Measurements from ENCODE around the gene ZNF562.
A peak's percentile ranks its signal among the peaks of the same experiment; 100 is the strongest.

Gene ZNF562

GRCh38 chr19:9641810-9642209, 33.1 kb downstream of the ZNF562 start:
- no peak for DNase-seq

GRCh38 chr19:9640956-9641355, 33.9 kb downstream of the ZNF562 start:
- no peak for DNase-seq

DNA sequence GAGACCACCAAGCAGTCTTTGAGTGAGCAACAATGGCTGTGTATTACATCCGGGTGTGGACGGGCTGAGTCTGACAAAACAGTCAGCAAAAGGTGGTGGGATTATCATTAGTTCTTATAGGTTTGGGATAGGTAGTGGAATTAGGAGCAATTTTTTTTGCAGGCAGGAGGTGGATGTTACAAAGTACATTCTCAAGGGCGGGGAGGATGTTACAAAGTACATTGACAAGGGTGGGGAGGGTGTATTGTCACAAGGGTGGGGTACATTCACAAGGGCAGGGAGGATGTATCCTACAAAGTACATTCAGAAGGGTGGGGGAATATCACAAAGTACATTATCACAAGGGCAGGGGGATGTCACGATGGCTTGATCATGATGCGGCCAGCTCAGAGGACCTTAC, 38.9 kb downstream of the ZNF562 start:
- DNase-seq, result no peak

DNA sequence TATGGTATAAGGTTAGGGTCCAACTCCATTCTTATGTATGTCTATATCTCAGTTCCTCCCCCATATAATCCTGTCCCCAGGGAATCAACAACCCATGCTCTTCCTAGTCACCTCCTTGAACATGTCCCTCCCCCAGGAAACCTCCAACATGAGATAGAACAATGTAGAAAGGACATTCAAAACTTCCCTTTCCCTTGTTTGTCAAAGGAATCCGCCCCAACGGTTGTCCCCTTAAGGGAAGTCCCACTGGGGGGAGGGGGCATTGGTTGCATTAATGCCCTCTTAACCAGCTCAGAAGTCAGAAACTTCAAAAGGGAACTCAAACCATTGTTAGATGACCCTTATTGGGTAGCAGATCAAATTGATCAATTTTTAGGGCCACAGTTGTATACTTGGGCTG, 47.0 kb downstream of the ZNF562 start:
- no peak for DNase-seq

DNA sequence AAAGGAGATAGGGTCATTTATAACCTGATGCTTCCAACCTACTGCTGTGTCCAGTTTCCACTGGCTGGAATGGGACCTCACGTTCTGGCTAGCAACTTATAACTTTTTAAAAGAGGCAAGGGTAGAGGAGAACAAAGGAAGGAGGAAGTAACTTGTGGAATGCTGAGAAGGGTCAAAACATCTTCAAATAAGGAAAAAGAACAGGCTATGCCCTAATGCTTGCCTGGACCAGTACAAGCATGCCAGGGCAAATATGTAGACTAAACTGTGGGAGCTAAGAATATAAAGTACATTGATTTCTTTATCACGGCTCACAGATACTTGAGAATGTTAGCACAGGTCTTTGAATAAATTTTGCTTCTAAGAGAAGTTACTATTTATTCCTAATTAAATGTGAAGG, 52.4 kb downstream of the ZNF562 start:
- DNase-seq, result no peak

DNA sequence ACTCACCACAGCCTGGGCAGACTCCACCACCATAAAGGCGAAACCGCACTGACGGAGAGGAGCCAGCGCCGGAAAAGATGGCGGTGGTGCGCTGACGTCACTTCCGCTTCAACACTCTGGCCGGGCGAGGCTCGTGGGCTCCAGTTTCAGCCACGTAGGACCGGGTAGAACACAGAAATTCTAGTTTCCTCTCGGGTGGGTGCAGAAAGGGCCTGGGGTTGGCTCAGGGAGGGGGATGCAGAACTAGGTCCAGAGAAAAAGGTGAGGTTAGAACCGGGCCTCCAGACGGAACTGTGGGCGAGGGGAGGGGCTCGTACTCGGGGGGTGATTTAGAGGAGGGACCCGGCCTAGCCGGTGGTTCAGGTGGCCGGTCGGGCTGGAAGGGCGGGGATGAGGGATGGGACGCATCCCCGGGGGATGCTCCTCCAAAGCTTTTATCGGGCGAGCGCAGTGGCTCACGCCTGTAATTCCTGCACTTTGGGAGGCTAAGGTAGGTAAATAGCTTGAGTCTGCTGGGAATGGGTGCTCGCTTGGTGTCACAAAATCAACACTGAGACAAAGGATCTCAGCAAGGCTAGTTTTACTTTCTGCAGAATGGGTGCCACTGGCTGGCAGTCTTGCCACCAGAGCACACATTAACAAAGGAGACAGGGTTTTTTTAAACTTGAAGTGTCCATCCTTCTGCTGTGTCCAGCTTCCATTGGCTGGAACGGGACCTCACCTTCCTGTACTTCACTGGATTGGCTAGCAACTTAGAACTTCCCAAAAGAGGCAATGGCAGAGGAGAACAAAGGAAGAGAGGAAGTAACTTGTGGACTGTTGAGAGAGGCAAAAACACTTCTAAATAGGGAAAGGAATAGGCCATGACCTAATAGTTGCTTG, 53.5 kb downstream of the ZNF562 start, which contains the start of gene ZNF561:
ZNF561 (minus strand) TSS at position 77 of the 882 bp plus-strand sequence. CDS start 1,776 bp downstream, outside the sequence.
- peak; percentile 84 for DNase-seq

DNA sequence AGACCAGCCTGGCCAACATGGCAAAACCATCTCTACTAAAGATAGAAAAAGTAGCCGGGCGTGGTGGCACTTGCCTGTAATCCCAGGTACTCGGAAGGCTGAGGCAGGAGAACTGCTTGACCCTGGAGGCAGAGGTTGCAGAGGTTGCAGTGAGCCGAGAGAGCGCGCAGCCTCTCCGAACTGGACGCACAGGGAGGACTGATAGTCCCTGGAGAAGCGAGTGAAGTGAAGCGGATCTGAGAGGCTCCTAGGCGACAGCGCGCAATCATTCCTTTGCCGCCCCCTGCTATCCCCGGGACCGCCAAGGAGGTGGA, 54.1 kb downstream of the ZNF562 start:
- no peak for DNase-seq

GRCh38 chr19:9615844-9616243, 59.1 kb downstream of the ZNF562 start:
- DNase-seq, result no peak

DNA sequence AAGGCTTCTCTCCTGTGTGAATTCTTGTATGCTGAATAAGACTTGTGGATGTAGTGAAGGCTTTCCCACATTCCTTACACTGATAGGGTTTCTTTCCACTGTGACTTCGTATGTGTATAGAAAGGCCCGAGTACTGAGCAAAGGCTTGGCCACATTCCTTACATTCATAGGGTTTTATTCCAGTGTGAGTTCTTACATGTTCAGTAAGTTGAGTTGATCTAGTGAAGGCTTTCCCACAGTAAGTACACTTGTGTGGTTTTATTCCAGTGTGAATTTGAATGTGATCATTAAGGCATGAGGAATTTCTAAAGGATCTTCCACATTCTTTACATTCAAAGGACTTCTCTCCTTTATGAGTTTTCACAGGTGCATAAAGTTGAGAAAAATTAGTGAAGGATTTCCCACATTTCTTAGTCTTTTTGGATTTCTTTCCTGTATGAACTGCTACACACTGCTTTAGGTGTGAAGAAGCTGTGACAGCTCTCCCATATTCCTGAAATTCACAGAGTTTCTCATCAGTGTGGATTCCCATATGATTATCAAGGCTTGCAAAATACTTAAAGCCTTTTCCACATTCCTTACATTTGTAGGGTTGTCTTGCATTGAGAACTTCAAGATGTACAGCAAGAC, 64.3 kb downstream of the ZNF562 start:
- no peak for DNase-seq

- DNase-seq, result no peak
These were observed 66.0 kb downstream of the ZNF562 start for GRCh38 chr19:9608912-9609311.

- no peak for DNase-seq
These were observed 77.9 kb downstream of the ZNF562 start for GRCh38 chr19:9597027-9597426.

All from NCI-H82 (cell line).